Nephron progenitor cell (in vitro differentiated cells): ENCODE results near the gene BCAR3.

ENCODE experiments used
- DNase-seq: peaks from one replicate; pipeline ENCODE4 v3.0.0; 2021
- H3K27ac Mint-ChIP-seq: 2 replicates; pipeline ENCODE4 v1.8.0; 2021; ENCODE audit warnings: mild to moderate bottlenecking, moderate library complexity, mixed read lengths
- H3K27me3 Mint-ChIP-seq: 2 replicates; pipeline ENCODE4 v1.8.0; 2021; ENCODE audit warnings: mild to moderate bottlenecking, low read depth, mixed read lengths; ENCODE audit not compliant: poor library complexity
- H3K36me3 Mint-ChIP-seq: 2 replicates; pipeline ENCODE4 v1.8.0; 2021; ENCODE audit warnings: low read depth, mixed read lengths
- H3K4me1 Mint-ChIP-seq: 2 replicates; pipeline ENCODE4 v1.8.0; 2021; ENCODE audit warnings: mixed read lengths
- H3K4me3 Mint-ChIP-seq: 2 replicates; pipeline ENCODE4 v1.8.0; 2021; ENCODE audit warnings: mild to moderate bottlenecking, moderate library complexity, mixed read lengths
- H3K9me3 Mint-ChIP-seq: 2 replicates; pipeline ENCODE4 v1.8.0; 2021; ENCODE audit warnings: mild to moderate bottlenecking, moderate library complexity, mixed read lengths
- CTCF ChIP-seq: fragments of 200-600 bp; sonication (generic); IDR thresholded peaks from 2 replicates; pipeline ENCODE4 v1.5.0; 2021; ENCODE audit warnings: antibody characterized with exemption

The BCAR3 gene

GRCh38 chr1:93611668-93612067 is 70.0 kb downstream of the BCAR3 start:
- H3K27ac Mint-ChIP-seq = no peak overlapping the region
- peaks cover 62% of the 10 kb centered on the region for H3K4me1 Mint-ChIP-seq
- peaks cover 3% of the 10 kb centered on the region for H3K27me3 Mint-ChIP-seq
- H3K4me3 Mint-ChIP-seq = no peak overlapping the region
- no peaks in the 10 kb centered on the region for H3K36me3 Mint-ChIP-seq
- no peaks in the 10 kb centered on the region for H3K9me3 Mint-ChIP-seq
- no peak for TF ChIP-seq CTCF
- DNase-seq = no peak

GRCh38 chr1:93609536-93609935 is 72.1 kb downstream of the BCAR3 start:
- peaks cover 7% of the 10 kb centered on the region for H3K36me3 Mint-ChIP-seq
- H3K27me3 Mint-ChIP-seq = peaks cover 3% of the 10 kb centered on the region
- peaks cover 56% of the 10 kb centered on the region for H3K4me1 Mint-ChIP-seq
- no peak for DNase-seq
- no peak overlapping the region for H3K4me3 Mint-ChIP-seq
- no peak overlapping the region for H3K27ac Mint-ChIP-seq
- H3K9me3 Mint-ChIP-seq = no peaks in the 10 kb centered on the region
- no peak for TF ChIP-seq CTCF

- no peak for TF ChIP-seq CTCF
- Mint-ChIP-seq H3K4me3 (no peak overlapping the region), H3K27me3 (peaks cover 3% of the 10 kb centered on the region), H3K27ac (no peak overlapping the region), H3K36me3 (peaks cover 17% of the 10 kb centered on the region), H3K4me1 (peaks cover 56% of the 10 kb centered on the region), H3K9me3 (no peaks in the 10 kb centered on the region)
- DNase-seq = no peak
Measured at GRCh38 chr1:93608187-93609109, 73.2 kb downstream of the BCAR3 start.

GRCh38 chr1:93607814-93608186 is 73.8 kb downstream of the BCAR3 start:
- Mint-ChIP-seq H3K9me3 (no peaks in the 10 kb centered on the region), H3K4me1 (peaks cover 49% of the 10 kb centered on the region), H3K36me3 (peaks cover 17% of the 10 kb centered on the region), H3K4me3 (no peak overlapping the region), H3K27me3 (peaks cover 3% of the 10 kb centered on the region), H3K27ac (no peak overlapping the region)
- no peak for DNase-seq
- TF ChIP-seq CTCF = no peak

- no peak for DNase-seq
- Mint-ChIP-seq H3K27me3 (peaks cover 3% of the 10 kb centered on the region), H3K27ac (no peak overlapping the region), H3K4me1 (peaks cover 45% of the 10 kb centered on the region), H3K4me3 (no peak overlapping the region), H3K36me3 (peaks cover 22% of the 10 kb centered on the region), H3K9me3 (peaks cover 3% of the 10 kb centered on the region)
- TF ChIP-seq CTCF = no peak
Measured at GRCh38 chr1:93605812-93606512, 75.7 kb downstream of the BCAR3 start.
